Stimulated activated CD4-positive, alpha-beta T cell treated with anti-CD3 and anti-CD28 coated beads, Interleukin-15, amount 100 ng/mL, for 48 hours (primary cell): ENCODE measurements around the gene TXNDC2.

Experiments used
- DNase-seq, 2 donors: peaks; one replicate each; pipeline ENCODE4 v3.0.0-alpha.2; 2020; ENCODE audit warnings: low read depth in 2 of 2

Gene TXNDC2

GRCh38 chr18:9860682-9861081 is 25.1 kb upstream of the TXNDC2 start:
- DNase-seq, result no peak

- no peak for DNase-seq
These were observed 24.6 kb upstream of the TXNDC2 start for GRCh38 chr18:9861157-9861556.

- DNase-seq, result peak in 1 of 2 donors; percentile 24
These were observed 23.8 kb upstream of the TXNDC2 start for GRCh38 chr18:9861933-9862332.

- DNase-seq, result no peak
These were observed 23.1 kb upstream of the TXNDC2 start for GRCh38 chr18:9862686-9863085.

GRCh38 chr18:9863282-9863681 is 22.5 kb upstream of the TXNDC2 start:
- no peak for DNase-seq

GRCh38 chr18:9865764-9866490 is 19.8 kb upstream of the TXNDC2 start:
- DNase-seq, result no peak

GRCh38 chr18:9866627-9867026 is 19.1 kb upstream of the TXNDC2 start:
- DNase-seq, result no peak

GRCh38 chr18:9867071-9867594 is 18.6 kb upstream of the TXNDC2 start:
- no peak for DNase-seq

- DNase-seq, result no peak
These were observed 16.7 kb upstream of the TXNDC2 start for GRCh38 chr18:9868857-9869714.

GRCh38 chr18:9869715-9870430 is 15.9 kb upstream of the TXNDC2 start:
- no peak for DNase-seq

GRCh38 chr18:9870431-9871008 is 15.3 kb upstream of the TXNDC2 start:
- DNase-seq, result no peak

- DNase-seq, result no peak
These were observed 14.5 kb upstream of the TXNDC2 start for GRCh38 chr18:9871244-9871746.

- no peak for DNase-seq
These were observed 12.9 kb upstream of the TXNDC2 start for GRCh38 chr18:9872823-9873222.

GRCh38 chr18:9874728-9875127 is 11.0 kb upstream of the TXNDC2 start:
- DNase-seq, result no peak

- DNase-seq, result no peak
These were observed 9.4 kb upstream of the TXNDC2 start for GRCh38 chr18:9876212-9876866.

- DNase-seq, result peak in 1 of 2 donors; percentile 3
These were observed 8.7 kb upstream of the TXNDC2 start for GRCh38 chr18:9876867-9877654.

GRCh38 chr18:9877655-9878014 is 8.1 kb upstream of the TXNDC2 start:
- DNase-seq, result no peak

GRCh38 chr18:9878095-9878494 is 7.7 kb upstream of the TXNDC2 start:
- DNase-seq, result no peak

- DNase-seq, result no peak
These were observed 7.0 kb upstream of the TXNDC2 start for GRCh38 chr18:9878783-9879242.

GRCh38 chr18:9884090-9884489 is 1.7 kb upstream of the TXNDC2 start:
- no peak for DNase-seq
